Panc1 (cell line): Measurements from ENCODE around the gene POLD3.

Source experiments
- CTCF ChIP-seq: fragments of 450-650 bp; IDR thresholded peaks from 2 replicates; pipeline ENCODE4 v1.5.1; 2017; ENCODE audit warnings: mild to moderate bottlenecking
- POLR2AphosphoS5 ChIP-seq: IDR thresholded peaks from 2 replicates; pipeline ENCODE4 v1.6.1; 2012; ENCODE audit warnings: mild to moderate bottlenecking, low read depth, low read length, moderate library complexity
- REST ChIP-seq, 2 experiments: IDR thresholded peaks; 2 replicates each; pipeline ENCODE4 v1.6.1; 2011 to 2012; ENCODE audit warnings: low read depth in 2 of 2, control low read depth in 1 of 2, low read length in 1 of 2, mild to moderate bottlenecking in 1 of 2, moderate library complexity in 1 of 2; ENCODE audit not compliant: insufficient read depth in 1 of 2
- TCF7L2 ChIP-seq: IDR thresholded peaks from 2 replicates; pipeline ENCODE4 v1.6.1; 2011; ENCODE audit warnings: mild to moderate bottlenecking, low read depth, low read length, inconsistent platforms

GRCh38 chr11:74642912-74643311 lies 50.5 kb downstream of the POLD3 start:
- no peak for TF ChIP-seq CTCF
- TF ChIP-seq POLR2AphosphoS5: no peak
- TF ChIP-seq REST (IDR thresholded peaks at IDR 0.05; ENCODE audit: insufficient read depth in 1 of 2, low read depth in 2 of 2, low read length in 1 of 2): no peak
- TF ChIP-seq TCF7L2: no peak
